ENCODE data around the gene XPR1.
A peak's percentile ranks its signal among the peaks of the same experiment; 100 is the strongest.

The XPR1 gene

GRCh38 chr1:180631766-180632325 is at the start of gene XPR1:
XPR1 (plus strand) TSS chr1:180632022; CDS start chr1:180632202, 180 bp downstream.
- peak; percentile 81 for DNase-seq

DNA sequence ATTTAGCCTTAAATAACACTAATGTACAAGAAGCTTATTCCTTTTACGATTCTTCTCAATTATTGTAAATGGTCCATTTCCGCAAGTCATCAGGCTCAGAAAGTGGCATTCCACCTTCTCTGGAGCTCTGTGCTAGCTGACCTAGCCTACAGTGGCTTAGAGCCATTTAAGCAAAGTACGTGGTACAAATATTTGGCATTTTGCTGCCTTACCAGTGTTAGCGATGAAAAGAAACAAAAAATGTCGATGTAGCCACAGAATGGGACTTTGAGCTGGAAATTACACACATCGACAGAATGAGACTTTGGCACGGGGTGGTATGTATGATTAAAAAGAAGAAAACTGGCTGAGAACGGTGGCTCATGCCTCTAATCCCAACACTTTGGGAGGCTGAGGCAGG is 47.0 kb upstream of the XPR1 start:
- DNase-seq, result no peak

GRCh38 chr1:180585994-180586359 is 45.8 kb upstream of the XPR1 start:
- no peak for DNase-seq

- DNase-seq, result no peak
Observed at GRCh38 chr1:180586671-180587155, 45.1 kb upstream of the XPR1 start.

- no peak for DNase-seq
Observed at GRCh38 chr1:180588121-180588520, 43.7 kb upstream of the XPR1 start.

- DNase-seq, result no peak
Observed at GRCh38 chr1:180590889-180591288, 40.9 kb upstream of the XPR1 start.

GRCh38 chr1:180593382-180593781 is 38.4 kb upstream of the XPR1 start:
- DNase-seq, result no peak

- DNase-seq, result no peak
Observed at GRCh38 chr1:180594723-180595122, 37.1 kb upstream of the XPR1 start.

GRCh38 chr1:180595966-180596365 is 35.9 kb upstream of the XPR1 start:
- DNase-seq, result no peak

- no peak for DNase-seq
Observed at GRCh38 chr1:180597520-180597919, 34.3 kb upstream of the XPR1 start.

DNA sequence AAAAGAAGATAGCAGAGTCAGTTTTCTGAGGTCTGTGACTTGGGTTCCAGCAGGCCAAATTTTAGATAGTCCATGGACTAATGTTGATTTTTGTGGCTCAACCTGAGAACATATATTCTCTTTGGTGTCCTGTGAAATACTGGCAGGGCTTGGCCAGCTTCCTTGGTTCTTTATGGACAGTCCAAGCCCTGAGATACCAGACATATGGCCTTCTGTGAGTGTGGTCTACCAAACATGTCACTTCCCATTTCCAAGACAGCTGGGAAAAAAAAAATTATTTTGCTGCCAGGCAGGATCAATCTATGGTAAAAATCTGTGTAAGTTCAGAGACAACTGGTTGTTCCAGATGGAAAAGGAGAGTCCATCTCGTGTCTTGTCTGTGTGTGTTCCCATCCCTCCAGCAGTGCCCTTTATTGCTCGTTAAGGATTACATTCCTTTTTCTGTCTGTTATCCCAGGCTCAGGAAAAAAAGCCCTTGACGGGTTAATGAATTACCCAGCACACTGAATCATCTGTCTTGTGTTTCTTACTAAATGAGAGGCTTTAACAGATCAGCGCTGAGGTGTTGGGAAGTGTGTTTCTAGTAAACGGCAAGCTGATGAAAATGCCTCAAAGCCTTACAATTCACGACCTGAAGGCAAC is 33.4 kb upstream of the XPR1 start:
- DNase-seq, result no peak

- no peak for DNase-seq
Observed at GRCh38 chr1:180600343-180600742, 31.5 kb upstream of the XPR1 start.

- DNase-seq, result no peak
Observed at GRCh38 chr1:180601512-180601911, 30.3 kb upstream of the XPR1 start.

GRCh38 chr1:180603223-180603849 is 28.5 kb upstream of the XPR1 start:
- no peak for DNase-seq

DNA sequence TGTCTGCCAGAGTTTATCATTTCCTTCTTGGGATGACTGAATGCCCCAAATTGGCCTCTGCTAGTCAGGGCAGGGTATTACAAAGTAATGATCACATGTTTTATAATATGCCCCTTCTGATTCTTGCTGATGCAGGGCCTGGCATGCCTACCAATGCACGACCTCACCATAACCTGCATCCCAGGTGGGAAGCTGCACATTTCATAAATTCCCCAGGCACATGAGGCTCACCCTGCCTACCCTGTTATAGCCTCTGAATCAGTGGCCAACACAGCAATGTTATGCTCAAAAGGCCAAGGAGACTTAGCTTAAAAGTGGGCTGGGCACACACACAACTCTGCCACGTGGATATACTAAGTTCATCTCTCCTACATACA is 28.0 kb upstream of the XPR1 start:
- no peak for DNase-seq

- DNase-seq, result no peak
Observed at GRCh38 chr1:180606155-180606554, 25.7 kb upstream of the XPR1 start.

DNA sequence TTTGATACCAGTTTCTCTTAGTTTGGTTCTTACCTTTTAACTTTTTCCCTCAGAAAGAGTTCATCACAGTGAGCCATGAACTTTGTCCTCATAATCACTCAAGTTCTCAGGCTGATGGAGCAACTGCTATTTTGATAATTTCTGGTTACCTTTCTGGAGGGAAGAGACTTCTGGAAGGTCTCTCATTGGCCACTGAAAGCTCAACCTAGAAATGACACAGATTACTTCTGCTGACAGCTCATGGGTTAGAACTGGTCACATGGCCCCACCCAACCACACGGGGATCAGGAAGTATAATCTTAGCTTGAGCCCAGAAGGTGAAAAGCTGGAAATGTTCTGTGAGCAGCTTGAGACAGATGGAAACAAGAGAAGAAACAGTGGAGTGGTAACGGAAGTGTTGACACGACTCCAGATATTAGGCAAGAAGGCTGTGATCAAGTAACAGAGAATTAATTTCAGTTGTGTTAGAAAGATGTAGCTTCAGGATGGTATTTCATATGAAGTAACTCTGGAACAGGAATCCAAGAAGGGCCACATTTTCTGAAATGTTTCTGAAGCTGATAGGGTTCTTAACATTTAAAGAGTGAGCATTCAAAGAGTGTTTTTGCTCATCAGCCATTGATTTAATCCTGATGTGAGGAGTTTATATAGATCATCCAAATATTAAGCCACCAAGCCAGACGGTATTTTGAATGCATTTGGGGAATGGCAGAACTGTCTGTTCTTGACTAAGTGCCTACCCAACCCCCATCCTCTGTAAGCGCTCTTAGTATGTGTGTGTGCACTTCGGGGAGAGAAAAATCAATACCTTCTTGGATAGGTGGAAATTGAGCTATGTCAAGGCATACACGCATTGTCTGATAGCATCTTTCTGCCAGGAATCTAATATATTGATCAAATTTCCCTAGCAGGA is 21.9 kb upstream of the XPR1 start:
- DNase-seq, result peak; percentile 23

GRCh38 chr1:180610556-180611015 is 21.2 kb upstream of the XPR1 start:
- DNase-seq, result no peak

- no peak for DNase-seq
Observed at GRCh38 chr1:180611016-180611930, 20.5 kb upstream of the XPR1 start.

DNA sequence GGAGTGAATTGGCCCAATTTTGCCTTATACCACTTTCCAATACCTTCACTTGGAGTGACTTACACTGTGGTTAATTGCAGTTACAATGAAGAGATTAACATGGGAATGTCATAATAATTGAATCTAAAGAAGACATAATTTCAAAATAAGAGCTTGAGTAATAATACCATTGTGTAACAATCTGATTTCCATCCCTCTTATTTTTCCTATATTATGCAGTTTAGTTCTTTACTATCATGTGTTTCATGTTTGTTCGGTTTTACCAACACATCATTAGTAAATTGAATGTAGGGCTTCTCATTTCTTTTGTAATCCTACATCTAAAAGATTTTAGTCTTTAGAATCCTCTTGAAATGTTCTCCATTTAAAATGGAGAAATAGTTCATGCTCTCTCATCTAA is 19.2 kb upstream of the XPR1 start:
- no peak for DNase-seq

DNA sequence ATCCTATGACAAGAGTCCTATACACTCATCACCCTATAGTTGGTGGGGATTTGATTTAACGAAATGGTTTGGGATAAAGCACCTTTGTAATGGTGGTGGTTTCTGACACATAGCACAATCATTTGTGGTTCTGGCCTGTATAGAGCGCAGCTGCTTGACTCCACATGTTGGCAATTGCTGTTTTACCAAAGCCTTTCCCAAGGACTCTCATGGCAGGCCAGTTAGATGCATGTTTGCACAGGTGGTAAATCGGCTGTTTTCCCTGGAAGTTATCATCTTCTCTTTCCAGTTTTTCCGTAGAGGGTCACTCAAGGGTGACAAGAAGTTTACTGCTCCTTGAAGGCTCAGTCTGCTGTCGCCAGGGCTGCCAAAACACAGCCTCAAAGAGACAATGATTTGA is 17.1 kb upstream of the XPR1 start:
- DNase-seq, result no peak
